IPS DF 4.7 (cell line): Measurements from ENCODE around the gene IFNLR1.

Experiments
- DNase-seq: peaks from one replicate; pipeline ENCODE4 v3.0.0-alpha.2; 2013; ENCODE audit warnings: low spot score; ENCODE audit errors: extremely low read depth

IFNLR1 gene

GRCh38 chr1:24177161-24177560 lies 9.9 kb downstream of the IFNLR1 start:
- no peak for DNase-seq

DNA sequence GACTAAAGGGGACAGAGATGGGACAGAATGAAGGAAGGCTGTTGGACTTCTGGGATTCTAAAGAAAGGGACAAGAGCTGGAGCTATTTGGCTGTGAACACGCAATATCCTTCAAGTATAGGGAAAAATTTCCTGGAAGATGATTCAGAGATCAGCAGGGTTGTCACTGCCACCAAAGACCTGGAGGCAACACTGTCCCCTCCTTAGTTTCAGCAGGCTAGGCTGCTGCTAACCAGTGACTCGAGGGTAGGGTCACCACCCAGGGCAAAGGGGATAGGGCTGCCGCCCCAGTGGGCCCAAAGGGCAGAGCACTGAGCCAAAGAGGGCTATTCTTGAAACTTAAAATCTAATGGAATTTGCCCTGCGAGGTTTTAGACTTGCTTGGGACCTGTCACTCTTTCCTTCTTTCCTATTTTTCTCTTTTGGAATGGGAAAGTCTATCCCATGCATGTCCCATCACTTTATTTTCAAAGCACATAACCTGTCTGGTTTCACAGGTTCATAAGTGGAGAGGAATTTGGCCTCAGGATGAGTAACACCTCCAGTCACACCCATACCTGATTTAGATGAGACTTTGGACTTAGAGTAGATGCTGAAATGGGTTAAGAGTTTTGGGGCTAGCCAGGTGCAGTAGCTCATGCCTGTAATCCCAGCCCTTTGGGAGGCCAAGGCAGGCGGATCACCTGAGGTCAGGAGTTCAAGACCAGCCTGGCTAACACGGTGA lies 11.9 kb downstream of the IFNLR1 start:
- no peak for DNase-seq

DNA sequence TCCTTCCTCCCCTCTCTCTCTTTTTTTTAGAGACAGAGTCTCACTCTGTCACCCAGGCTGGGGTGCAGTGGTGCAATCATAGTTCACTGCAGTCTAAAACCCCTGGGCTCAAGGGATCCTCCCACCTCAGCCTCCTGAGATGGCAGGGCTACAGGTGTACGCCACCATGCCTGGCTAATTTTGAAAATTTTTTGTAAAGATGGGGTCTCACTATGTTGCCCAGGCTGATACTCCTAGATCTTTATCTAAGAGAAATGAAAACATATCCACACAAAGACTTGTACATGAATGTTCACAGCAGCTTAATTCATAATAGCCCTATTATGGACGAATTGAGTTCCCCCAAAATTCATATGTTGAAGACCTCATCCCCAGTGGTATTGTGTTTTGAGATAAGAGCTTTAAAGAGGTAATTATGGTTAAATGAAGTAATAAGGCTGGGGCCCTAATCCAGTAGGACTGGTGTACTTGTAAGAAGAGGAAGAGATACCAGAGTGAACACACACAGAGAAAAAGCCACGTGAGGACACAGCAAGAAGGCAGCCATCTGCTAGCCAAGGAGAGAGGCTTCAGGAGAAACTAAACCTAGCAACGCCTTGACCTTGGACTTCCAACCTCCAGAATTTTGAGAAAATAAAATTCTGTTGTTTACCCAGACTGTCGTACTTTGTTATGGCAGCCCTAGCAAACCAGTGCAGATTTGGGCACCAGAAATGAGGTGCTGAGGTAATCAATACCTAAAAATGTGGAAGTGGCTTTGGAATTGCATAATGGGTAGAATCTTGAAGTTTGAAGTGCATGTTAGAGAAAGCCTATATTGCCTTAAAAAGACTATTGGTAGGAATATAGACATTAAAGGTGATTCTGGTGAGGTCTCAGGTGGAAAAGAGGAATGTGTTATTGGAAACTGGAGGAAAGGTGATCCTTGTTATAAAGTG lies 13.2 kb downstream of the IFNLR1 start:
- no peak for DNase-seq

- no peak for DNase-seq
These were observed 14.5 kb downstream of the IFNLR1 start for GRCh38 chr1:24172598-24172997.

DNA sequence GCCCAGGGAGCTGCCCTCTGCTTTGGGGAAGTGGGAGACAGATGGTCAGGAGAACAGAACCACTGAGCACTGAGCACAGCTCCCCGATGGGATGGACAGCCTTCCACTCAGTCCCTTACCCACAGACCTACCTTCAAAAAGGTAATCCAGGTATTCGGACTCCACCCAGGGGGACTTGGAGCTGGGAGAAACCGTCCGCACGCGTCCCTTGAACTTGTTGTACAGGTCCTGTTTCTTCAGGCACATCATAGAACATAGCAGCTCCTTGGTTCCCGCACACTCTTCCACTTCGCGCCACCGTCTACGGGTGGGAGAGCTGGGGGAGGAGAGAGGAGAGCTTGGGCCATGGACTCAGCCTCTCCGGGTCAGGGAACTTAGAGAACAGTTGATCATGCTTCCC lies 17.8 kb downstream of the IFNLR1 start:
- no peak for DNase-seq

DNA sequence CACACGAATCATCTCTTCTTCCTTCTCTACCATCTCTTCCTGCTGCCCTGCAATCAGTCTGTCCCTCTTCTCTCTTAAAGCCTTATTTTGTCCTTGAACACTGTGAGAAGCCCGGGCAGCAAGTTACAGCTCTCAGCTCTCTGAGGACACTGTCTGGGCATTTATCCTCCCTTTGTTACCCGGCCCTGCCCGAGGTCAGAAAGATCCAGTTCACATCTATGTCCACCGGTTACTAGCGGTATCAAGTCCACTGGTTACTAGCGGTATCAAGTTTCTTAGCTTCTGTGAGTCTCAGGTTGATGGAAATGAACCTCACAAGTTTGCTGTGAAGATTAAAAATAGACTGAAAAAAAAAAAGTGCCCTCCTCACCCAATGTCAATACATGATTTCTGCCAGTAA lies 18.8 kb downstream of the IFNLR1 start:
- DNase-seq = no peak

GRCh38 chr1:24167008-24167407 lies 20.1 kb downstream of the IFNLR1 start:
- no peak for DNase-seq

- DNase-seq = no peak
These were observed 21.6 kb downstream of the IFNLR1 start for GRCh38 chr1:24165500-24165899.

DNA sequence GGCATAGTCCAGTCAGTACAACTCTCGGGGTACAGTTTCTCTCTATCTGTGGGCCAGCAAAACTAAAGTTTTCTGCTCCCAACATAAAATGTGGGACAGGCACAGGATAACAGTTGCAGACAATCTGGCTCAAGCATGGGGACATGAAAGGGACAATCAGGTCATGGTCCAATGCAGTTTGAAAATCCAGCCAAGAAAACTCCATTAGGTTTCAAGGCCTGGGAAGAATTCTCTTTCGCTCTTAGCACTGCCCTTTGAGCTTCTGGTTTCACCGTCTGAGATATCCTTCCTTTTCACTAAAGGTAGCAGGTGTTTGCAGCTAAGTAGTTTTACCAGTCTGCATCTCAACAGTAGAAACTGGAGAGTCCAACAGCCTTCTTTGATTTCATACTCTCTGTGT lies 23.1 kb downstream of the IFNLR1 start:
- no peak for DNase-seq

- no peak for DNase-seq
These were observed 24.9 kb downstream of the IFNLR1 start for GRCh38 chr1:24162201-24162600.

DNA sequence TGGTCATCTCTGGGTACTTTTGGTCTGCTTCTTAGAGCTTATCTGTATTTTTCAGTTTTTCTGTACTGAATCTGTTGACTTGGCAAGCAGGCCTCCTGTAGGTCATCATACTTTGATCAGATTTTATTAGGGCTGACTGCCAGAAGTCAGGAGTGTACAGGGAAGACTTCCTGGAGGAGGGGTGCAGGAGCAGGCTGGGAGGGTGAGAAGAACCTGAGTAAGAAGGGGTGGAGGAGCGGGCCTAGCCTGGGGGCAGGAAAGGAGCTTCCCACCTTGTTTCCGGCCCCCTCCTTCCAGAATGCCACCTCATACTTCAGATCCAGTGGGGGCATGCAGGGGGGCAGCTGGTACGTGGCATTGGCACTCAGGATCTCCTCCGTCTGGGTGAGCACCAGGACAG lies 25.8 kb downstream of the IFNLR1 start:
- no peak for DNase-seq

GRCh38 chr1:24159366-24159765 lies 27.7 kb downstream of the IFNLR1 start:
- no peak for DNase-seq

GRCh38 chr1:24157918-24158481 lies 29.1 kb downstream of the IFNLR1 start:
- no peak for DNase-seq

DNA sequence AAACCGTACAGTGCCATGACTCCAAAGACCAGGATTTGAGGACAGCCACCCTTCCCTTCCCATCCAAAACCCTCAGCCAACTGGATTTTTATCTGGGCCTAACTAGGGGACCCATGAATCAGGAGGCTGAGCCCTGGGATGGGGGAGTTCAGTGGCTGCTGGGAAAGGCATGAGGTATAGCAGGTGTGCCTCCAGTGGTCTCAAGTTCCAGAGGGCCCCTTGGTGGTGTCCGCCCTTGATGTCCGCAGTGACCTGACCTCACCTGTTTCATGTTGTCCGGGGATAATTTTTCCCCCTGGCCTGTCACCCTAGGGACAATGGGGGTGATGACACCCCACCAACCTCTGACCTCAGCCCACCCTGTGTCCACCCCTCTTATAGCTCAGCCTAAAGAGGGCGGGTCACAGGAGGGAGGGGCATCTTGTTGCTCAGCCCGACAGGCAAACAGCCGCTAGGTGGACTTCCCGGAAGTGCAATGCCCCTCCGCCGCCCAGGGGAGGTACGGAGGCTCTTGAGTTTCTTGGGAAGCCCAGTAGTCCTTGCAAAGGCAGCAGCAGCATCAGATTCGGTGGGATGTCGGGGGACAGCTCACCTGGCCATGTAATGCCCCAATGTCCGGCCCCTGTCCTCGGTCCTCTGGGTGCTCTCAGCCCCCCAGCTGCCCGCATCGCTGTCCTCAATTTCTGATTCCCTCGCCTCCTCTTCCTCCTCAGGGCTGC lies 30.4 kb downstream of the IFNLR1 start:
- no peak for DNase-seq

DNA sequence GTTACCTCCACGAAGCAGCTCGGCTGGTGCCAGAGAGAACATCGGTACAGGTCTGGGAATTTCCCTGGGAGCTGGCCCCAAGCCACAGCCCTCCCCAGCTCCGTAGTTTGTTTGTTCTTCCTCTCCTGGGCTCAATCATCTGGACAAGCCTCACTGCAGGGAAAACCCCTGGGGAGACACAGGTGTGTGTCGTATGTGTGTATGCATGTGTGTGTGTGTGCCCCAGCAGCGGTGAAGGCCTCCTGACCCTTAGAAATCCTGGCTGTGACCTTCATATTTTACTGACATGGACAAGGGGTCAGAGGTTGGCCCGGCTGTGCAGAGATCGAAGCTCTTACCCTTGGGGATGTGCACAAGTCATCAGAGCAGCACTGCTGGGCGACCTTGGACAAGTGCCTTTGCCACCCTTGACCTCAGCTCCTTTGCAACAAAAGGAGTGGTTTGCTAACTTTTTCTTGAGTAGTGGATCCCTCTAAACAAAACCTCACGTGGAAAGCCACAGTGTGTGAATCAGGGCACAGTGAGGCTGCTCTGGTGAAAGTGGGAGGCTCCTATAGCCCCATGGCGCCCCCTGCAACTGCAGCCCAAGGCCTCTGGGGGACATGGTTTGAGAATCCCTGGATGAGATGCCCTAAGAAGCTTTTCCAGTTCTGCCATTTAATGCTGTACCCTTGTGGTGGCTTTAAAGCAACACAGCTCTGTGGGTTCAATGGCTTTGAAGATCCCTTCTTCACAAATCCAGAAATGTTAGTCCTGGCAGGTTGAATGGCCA lies 31.9 kb downstream of the IFNLR1 start:
- DNase-seq = no peak

GRCh38 chr1:24154215-24154614 lies 32.9 kb downstream of the IFNLR1 start:
- no peak for DNase-seq

GRCh38 chr1:24152631-24153494 lies 34.2 kb downstream of the IFNLR1 start:
- no peak for DNase-seq

DNA sequence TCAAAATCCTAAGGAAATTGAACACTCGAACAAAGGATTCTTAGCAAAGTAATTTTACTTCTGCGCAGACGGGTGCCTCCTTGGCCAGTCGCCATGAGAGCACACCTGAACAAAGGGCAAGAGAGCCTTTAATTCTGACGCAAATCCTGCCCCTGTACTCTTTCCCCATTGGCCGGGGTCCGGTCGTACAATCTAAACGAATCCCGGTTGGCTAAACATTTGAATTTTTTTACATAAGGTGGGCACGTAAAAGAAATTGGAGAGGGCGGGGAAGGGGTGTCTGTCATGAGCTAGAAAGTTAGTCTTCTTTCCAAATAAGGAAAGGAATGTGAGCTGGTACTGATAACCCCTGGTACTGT lies 35.9 kb downstream of the IFNLR1 start:
- DNase-seq = peak; percentile 90

DNA sequence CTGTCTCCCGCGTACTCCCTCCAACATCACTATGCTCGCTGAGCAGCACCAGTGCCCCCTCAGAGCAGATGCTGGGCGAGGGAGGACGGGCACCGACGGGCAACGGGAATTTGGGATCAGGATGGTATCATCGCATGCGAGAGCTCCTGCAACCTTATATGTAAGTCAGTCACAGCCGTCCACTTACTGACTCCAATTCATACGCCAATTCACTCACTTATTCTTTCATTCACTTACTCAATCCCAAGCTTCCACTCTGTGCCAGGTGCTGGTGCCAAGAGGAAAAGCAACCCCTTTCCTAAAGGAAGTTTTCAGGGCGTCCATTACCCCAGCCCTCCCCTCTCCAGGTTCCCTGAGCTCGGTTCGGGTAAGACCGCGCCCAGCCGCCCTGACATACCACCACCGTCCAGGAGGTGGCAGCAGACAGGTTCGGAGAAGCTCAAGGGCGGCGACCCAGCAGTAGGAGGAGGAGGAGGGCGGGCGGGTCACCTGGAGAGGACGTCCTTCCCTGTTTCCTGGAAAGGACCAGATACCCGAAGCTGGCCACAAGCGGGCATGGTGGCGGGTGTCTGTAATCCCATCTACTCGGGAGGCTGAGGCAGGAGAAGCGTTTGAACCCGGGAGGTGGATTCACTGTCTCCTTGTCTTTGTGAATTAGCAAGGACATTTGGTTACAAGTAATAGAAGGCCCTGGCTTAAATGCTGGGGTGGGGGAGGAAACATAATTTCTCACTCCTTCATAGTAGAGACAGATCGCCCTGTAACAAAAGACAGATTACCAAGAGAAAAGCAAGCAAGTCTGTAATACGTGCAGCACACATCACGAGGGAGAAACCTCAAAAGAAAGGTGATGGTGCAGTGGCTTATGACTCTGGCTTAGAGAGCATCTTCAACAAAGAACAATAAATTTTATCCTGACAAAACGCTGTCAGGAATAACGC lies 36.6 kb downstream of the IFNLR1 start:
- peak; percentile 76 for DNase-seq
